Stimulated activated CD4-positive, alpha-beta T cell treated with anti-CD3 and anti-CD28 coated beads, Interleukin-2, amount 100 ng/mL, for 48 hours (primary cell): ENCODE data around the gene ZBTB2.
"Not testable (repeated sequence)": the region's sequence is repeated elsewhere in the genome, so short reads cannot be mapped to it uniquely, and the experiment has no call there.

Experiments used
- DNase-seq, 2 donors: peaks; one replicate each; pipeline ENCODE4 v3.0.0-alpha.2; 2020

Gene ZBTB2

DNA sequence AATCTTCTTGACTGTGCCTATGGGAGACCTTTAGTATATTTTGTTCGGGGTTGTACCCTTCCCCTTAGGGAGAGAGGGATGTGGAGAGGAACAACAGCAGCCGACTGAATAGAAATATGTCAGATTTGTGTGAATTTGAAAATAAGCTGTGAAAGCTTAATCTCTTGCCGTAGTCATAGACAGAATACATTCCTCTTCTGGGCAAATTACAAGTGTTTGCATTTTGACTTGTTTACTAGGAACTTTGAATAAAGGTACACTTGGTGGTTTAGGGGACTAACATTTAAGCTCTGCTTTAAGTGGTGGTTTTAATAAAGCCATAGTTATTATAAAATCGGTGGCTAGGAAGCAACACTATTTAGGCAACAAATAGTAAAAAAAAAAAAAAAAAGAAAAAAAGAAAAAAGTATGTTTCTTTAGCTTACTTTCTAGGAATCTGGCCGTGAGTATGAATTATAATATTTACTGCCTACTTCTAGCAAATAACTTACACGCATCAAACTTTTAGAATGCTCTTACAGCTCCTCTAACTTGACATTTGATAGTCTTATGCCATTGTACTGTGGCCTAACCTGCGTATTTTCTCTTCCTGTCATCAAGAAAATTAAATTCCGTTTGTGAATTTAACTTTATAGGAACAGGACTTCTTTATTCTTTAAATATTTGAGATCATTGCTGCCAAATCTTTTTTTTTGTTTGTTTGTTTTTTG is 65.1 kb downstream of the ZBTB2 start:
- no peak for DNase-seq

DNA sequence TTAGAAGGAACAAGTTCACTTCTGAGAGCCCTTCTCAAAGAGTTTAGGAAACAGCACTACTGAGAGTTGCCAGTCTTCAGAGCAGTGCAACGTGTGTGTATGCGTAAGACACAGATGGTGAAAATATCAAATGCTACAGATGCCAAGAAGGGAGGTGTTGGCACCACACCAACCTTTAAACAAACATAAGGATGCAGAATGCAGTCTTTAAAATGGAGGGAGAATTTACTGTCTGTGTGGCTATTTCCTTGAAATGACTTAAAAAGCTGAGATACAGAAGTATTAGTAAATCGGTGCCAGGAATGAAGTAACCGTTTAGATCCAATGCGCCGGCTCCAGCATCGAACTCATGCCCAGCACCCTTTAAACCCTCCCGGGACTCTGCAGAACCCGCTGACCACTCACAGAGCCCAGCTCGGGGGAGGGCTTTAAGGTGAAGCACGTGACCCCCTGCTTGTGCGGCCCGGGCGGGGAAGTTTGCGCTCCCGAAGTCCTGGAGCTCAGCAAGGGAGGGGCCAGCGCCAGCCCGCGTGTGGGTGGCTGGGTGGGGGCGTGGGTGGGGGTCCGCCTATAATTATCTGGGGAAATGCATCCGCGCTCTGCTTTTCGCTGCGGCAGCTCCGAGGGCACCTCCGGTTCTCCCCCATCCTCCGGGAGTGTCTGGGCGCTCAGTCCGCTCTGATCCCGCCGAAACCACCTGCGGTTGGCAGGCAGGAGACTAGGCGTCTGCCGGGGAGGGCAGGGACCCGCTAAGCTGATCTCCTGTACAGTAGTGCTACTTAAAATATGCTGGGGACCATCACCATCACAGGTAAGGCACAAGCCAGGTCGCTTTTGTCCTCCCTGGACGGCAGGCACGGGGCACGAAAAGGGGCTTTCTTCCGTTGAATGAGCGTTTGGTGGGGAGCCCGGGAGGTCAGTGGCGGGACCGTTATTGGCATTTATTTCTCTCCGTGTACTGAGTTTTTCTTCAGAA is 66.0 kb downstream of the ZBTB2 start:
- no peak for DNase-seq

DNA sequence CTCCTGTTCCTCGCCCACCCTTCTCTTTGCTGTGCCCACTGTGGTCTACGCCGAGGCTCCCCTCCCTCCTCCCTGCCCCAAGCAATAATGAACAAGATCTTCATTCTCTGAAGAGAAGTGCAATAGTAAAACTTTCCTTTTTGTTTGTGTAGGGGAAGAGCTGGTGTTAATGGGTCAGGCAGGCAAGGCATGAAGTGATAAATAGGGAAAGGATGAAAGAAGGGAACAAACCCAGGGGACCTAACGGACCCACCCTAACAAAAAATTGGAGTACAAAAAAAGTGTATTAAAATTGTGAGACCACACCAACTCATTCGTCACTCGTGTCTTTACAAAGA is 66.9 kb downstream of the ZBTB2 start:
- DNase-seq = no peak

DNA sequence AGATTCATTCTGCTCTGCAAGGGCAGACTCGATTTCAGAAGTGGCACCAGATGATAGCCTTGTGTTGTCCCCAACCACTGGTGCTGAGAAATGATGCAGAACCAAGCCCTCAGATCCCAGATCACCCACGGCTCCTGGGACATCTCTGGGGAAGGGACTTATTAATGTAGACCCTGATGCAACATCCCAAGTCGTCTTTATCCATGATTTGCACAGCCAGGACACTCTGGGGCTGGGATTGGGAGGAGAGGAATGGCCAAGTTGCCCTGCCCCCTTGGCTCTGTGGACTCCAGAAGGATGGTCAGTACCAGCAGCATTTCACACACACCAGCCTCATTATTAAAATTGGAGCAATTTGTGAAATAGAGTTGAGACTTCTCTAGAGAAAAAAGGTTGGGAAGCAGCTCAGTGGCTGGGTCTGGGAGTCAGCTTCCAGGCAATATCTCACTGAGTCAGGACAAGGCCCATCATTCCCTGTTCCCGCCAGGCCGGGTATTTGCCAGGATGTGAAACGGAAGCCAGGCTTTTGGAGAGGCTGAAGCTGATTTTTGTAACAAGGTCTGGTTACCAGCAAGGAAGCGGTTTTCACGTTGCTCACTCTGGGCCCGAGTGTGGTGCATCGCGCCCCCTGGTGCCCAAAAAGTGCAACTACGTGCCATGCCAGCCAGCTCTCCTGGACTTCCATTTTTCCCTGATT is 67.4 kb downstream of the ZBTB2 start:
- DNase-seq = peak; percentile 68 to 77

DNA sequence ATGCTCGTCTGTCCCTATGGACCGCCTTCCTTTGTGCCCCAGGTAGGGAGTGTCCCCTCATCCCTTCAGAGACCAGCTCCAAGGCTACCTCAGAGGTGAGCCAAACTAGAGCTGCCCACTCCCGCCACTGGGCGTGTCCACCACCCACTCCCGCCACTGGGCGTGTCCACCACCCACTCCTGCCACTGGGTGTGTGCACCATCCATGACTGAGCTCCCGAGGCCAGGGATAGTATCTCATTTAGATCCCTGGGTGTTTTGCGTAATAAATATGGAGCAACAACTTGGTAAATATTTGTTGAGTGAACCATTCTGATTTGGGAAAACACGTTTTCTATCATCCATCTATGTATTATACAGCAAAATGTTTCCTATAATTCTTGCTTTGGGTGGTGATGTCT is 68.8 kb downstream of the ZBTB2 start:
- DNase-seq = no peak

DNA sequence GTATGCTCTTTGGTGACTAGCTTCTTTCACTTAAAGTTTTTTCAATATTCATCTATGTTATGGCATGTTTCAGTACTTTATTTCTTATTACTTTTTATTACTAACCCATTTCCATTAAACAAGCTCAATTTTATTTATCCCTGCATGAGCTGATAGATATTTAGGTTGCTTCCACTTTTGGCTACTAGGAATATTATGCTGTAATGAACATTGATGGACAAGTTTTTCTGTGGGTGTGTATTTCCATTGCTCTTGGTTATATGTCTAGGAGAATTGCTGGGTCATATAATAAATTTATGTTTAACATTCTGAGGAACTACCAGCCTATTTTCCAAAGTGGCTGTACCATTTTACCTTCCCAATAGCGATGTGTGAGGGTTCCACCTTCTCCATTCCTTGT is 69.9 kb downstream of the ZBTB2 start:
- DNase-seq = no peak

DNA sequence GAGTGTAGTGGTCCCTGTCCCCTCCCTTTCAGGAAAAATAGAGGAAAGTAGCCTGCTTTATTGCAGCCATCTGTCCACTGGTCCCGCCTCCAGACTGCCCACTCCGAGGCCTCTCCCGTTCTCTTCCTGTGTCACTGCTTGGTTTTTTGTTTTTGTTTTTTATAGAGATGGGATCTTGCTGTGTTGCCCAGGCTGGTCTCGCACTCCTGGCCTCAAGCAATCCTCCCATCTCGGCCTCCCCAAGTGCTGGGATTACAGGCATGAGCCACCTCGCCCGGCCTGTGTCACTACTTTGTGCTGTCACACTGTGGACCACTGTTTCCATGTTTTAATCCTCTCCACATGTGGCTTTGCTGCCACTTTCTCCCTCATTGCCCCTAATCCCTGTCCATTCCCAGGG is 71.2 kb downstream of the ZBTB2 start:
- no peak for DNase-seq

DNA sequence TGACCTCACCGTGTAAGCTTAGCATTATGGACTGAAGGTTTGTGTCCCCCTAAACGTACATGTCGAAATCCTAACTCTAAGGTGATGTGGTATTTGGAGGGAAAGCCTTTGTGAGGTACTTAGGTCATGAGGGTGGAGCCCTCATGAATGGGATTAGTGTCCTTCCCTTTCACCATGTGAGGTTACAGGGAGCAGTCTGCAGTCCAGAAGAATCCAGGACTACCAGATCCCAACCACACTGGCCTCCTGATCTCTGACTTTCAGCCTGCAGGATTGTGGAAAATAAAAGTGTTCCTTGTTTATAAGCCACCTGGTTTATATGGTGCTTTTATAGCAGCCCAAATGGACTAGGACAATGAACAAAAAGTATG is 73.4 kb downstream of the ZBTB2 start:
- no peak for DNase-seq

DNA sequence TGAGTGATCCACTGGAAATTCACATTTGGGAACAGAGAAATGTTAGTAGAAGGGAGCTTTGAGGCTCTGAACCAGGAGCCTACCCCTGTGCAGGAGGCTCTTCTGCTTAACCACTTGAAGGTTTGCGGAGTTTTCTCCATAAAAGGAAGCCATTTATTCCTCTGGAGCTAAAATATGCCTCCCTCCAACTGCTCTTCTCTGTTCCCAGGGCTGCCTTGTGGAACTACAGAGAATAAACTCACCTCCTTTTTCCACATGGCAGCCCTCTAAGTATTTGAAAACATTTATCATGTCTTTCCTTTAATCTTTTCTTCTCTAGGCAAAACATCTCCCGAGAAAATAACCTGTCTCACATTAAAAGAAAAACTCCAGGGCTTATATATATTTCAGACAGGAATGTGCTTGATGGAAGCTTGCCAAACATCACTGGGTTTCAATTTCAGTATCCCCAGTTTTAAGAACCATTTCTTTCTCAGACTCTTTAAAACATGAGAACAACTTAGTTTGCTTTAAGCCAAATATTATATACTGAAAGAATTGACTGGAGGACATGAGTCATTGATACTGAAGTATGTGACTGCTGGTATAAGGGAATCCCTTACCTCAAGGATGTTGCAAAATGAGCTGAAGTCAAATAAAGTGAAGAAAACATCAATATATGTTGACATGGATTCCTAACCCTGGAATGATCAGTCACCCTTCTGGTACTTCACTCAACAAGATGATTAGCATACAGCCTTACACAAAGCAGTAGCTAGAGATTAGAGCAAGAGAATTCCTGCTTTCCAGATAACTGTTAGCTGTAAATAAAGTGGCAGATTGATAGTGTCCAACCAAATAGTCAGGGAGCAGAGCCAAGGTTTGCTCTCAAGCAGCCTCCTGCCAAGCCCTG is 74.0 kb downstream of the ZBTB2 start:
- no peak for DNase-seq

DNA sequence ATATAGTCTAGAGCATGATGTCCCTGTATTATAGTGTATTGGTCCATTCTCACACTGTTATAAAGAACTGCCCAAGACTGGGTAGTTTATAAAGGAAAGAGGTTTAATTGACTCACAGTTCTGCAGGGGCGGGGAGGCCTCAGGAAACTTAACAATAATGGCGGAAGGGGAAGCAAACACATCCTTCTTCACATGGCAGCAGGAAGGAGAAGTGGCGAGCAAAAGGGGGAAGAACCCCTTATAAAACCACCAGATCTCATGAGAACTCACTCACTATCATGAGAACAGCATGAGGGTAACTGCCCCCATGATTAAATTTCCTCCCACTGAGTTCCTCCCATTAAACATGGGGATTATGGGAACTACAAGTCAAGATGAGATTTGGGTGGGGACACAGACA is 75.7 kb downstream of the ZBTB2 start:
- not testable (repeated sequence) for DNase-seq
